SK-N-SH (cell line): ENCODE measurements around the gene HUS1. TPM values are rescaled to one million over a fixed set of nuclear protein-coding genes. Genes with fewer than 3 reads are reported as not detected.
A peak's percentile ranks its signal among the peaks of the same experiment; 100 is the strongest.

Experiments used
- CTCF ChIA-PET: fragments of 300-600, 350-600 bp; formaldehyde crosslinking; extraction: SDS; loops from one replicate; lab custom pipeline; 2021; lab: Yijun Ruan, JAX
- POLR2A ChIA-PET: fragments of 350-600 bp; sonication (Branson Sonifier 250); formaldehyde crosslinking; extraction: SDS; loops from one replicate; lab custom pipeline; 2020; ENCODE audit warnings: antibody characterized with exemption, inconsistent platforms; lab: Yijun Ruan, JAX
- DNase-seq: peaks from one replicate; pipeline ENCODE4 v3.0.0; 2012
- H2AFZ ChIP-seq: fragments of 200-600 bp; sonication (generic); 2 replicates; pipeline ENCODE4 v1.8.1; 2016; ENCODE audit warnings: antibody characterized with exemption, mild to moderate bottlenecking, low read depth
- H3F3A ChIP-seq: fragments of 200-600 bp; sonication (generic); replicated peaks from 2 replicates; pipeline ENCODE3; 2016; ENCODE audit warnings: antibody characterized with exemption, mild to moderate bottlenecking; ENCODE audit not compliant: insufficient read depth
- H3K27ac ChIP-seq, 2 experiments: fragments of 200-500 bp in 1 of 2; fragments of 200-600 bp in 1 of 2; sonication (Bioruptor generic) in 1 of 2; sonication (generic), shearing (Covaris generic) in 1 of 2; 2 replicates each; pipeline versions ENCODE4 v1.5.1 to v1.6.1; 2014 to 2016; ENCODE audit warnings: low read depth in 2 of 2, inconsistent platforms in 1 of 2, low read length in 1 of 2, mild to moderate bottlenecking in 1 of 2, mixed read lengths in 1 of 2
- H3K27me3 ChIP-seq: fragments of 200-600 bp; sonication (generic), shearing (Covaris generic); 2 replicates; pipeline ENCODE4 v1.6.1; 2016; ENCODE audit warnings: mixed run types; ENCODE audit not compliant: insufficient read depth
- H3K36me3 ChIP-seq, 2 experiments: fragments of 200-500 bp in 1 of 2; fragments of 200-600 bp in 1 of 2; sonication (Bioruptor generic) in 1 of 2; sonication (generic) in 1 of 2; replicated peaks in 1 of 2; 2 replicates each; pipeline versions ENCODE3 to v1.5.1; 2014 to 2016; ENCODE audit warnings: low read length in 1 of 2, mild to moderate bottlenecking in 1 of 2; ENCODE audit not compliant: insufficient read depth in 2 of 2, control insufficient read depth in 1 of 2
- H3K4me1 ChIP-seq, 2 experiments: fragments of 200-500 bp in 1 of 2; fragments of 200-600 bp in 1 of 2; sonication (Bioruptor generic) in 1 of 2; sonication (generic), shearing (Covaris generic) in 1 of 2; 2 replicates each; pipeline versions ENCODE4 v1.5.1 to v1.6.1; 2014 to 2016; ENCODE audit warnings: low read depth in 1 of 2, low read length in 1 of 2, mixed run types in 1 of 2; ENCODE audit not compliant: insufficient read depth in 2 of 2, control insufficient read depth in 1 of 2
- H3K4me2 ChIP-seq: fragments of 200-600 bp; sonication (generic), shearing (Covaris generic); 2 replicates; pipeline ENCODE4 v1.6.1; 2017; ENCODE audit warnings: mixed run types
- H3K4me3 ChIP-seq, 2 experiments: fragments of 200-500 bp in 1 of 2; fragments of 200-600 bp in 1 of 2; sonication (Bioruptor generic) in 1 of 2; sonication (generic), shearing (Covaris generic) in 1 of 2; 2 replicates each; pipeline versions ENCODE4 v1.5.1 to v1.8.1; 2014 to 2016; ENCODE audit warnings: low read depth in 2 of 2, inconsistent platforms in 1 of 2, low read length in 1 of 2, mild to moderate bottlenecking in 1 of 2, mixed read lengths in 1 of 2, moderate library complexity in 1 of 2
- H3K79me2 ChIP-seq: fragments of 200-600 bp; sonication (generic); 2 replicates; pipeline ENCODE4 v1.8.1; 2017; ENCODE audit warnings: mild to moderate bottlenecking; ENCODE audit not compliant: insufficient read depth
- H3K9ac ChIP-seq: fragments of 200-600 bp; sonication (generic); 2 replicates; pipeline ENCODE4 v1.6.1; 2017; ENCODE audit warnings: mixed run types
- H3K9me2 ChIP-seq: fragments of 200-600 bp; sonication (generic); 2 replicates; pipeline ENCODE4 v1.6.1; 2017; ENCODE audit warnings: mixed run types
- H3K9me3 ChIP-seq: fragments of 200-600 bp; sonication (generic); 2 replicates; pipeline ENCODE4 v1.6.1; 2017; ENCODE audit warnings: mixed run types, mild to moderate bottlenecking, moderate library complexity
- H4K20me1 ChIP-seq: fragments of 200-600 bp; sonication (generic); 2 replicates; pipeline ENCODE4 v1.6.1; 2017; ENCODE audit warnings: mild to moderate bottlenecking, mixed run types; ENCODE audit not compliant: insufficient read depth
- CTCF ChIP-seq: fragments of 200-600 bp; sonication (generic); IDR thresholded peaks from 2 replicates; pipeline ENCODE4 v1.6.1; 2017; ENCODE audit warnings: antibody characterized with exemption, mild to moderate bottlenecking, moderate library complexity
- EP300 ChIP-seq, 2 experiments: IDR thresholded peaks; 2 replicates each; pipeline versions ENCODE4 v1.4.0 to v1.6.1; 2012; ENCODE audit warnings: borderline replicate concordance in 1 of 2, low read depth in 1 of 2, low read length in 1 of 2
- FOSL2 ChIP-seq: IDR thresholded peaks from 2 replicates; pipeline ENCODE4 v1.4.0; 2012; ENCODE audit warnings: low read depth, mild to moderate bottlenecking, moderate library complexity, borderline replicate concordance
- GABPA ChIP-seq: IDR thresholded peaks from 2 replicates; pipeline ENCODE4 v1.4.0; 2012; ENCODE audit warnings: low read depth, mild to moderate bottlenecking
- JUND ChIP-seq: IDR thresholded peaks from 2 replicates; pipeline ENCODE4 v1.4.0; 2012
- MAX ChIP-seq: IDR thresholded peaks from 2 replicates; pipeline ENCODE4 v1.4.0; 2012; ENCODE audit warnings: low read depth
- MXI1 ChIP-seq: IDR thresholded peaks from 2 replicates; pipeline ENCODE4 v1.6.1; 2012; ENCODE audit warnings: mild to moderate bottlenecking, low read depth, low read length, improper control_type of control experiment
- NFIC ChIP-seq: IDR thresholded peaks from 2 replicates; pipeline ENCODE4 v1.4.0; 2012; ENCODE audit warnings: borderline replicate concordance
- NRF1 ChIP-seq: IDR thresholded peaks from 2 replicates; pipeline ENCODE4 v1.6.1; 2012; ENCODE audit warnings: low read depth, mild to moderate bottlenecking, low read length
- PBX3 ChIP-seq: IDR thresholded peaks from 2 replicates; pipeline ENCODE4; 2012
- POLR2AphosphoS5 ChIP-seq: IDR thresholded peaks from 2 replicates; pipeline ENCODE4 v1.6.1; 2012; ENCODE audit warnings: low read depth, low read length
- RFX5 ChIP-seq: IDR thresholded peaks from 2 replicates; pipeline ENCODE4 v1.6.1; 2012; ENCODE audit warnings: mild to moderate bottlenecking, improper control_type of control experiment, low read length
- TCF12 ChIP-seq: IDR thresholded peaks from 2 replicates; pipeline ENCODE4 v1.4.0; 2012
- TEAD4 ChIP-seq: IDR thresholded peaks from 2 replicates; pipeline ENCODE4 v1.4.0; 2012; ENCODE audit warnings: mild to moderate bottlenecking, borderline replicate concordance; ENCODE audit not compliant: insufficient read depth
- WGBS: methylation state at CpG from one replicate; pipeline ENCODE4 v1.1.6; 2017; ENCODE audit warnings: low lambda C conversion rate; 5-methylcytosine and 5-hydroxymethylcytosine counted together
- polyA plus RNA-seq, 3 experiments: library from polyadenylated mRNA; depleted of rRNA; stranded (reverse); fragments of >200 nt; gene quantifications; 2 replicates each; pipeline ENCODE4 v1.2.3, GENCODE V29; 2012

The HUS1 gene
- polyA plus RNA-seq, 1 of the 3 experiments (the other 2 are of a cell fraction): 17.8 TPM

- CTCF ChIA-PET: interaction anchor here (1.7 to 6.5 kb wide), 4 partner anchors 12 to 675 kb away, joined by 7 to 39 read pairs (median 18); no protein-coding TSS in a partner anchor
- Histone ChIP-seq H4K20me1 (no peaks in the 10 kb centered on the region), H3K4me2 (peak overlapping the region; percentile 73), H3K9me3 (no peaks in the 10 kb centered on the region), H2AFZ (peak overlapping the region; percentile 71; the same call in 1 of the 2 replicates), H3K4me3 (no peak overlapping the region), H3K36me3 (no peaks in the 10 kb centered on the region), H3K79me2 (no peaks in the 10 kb centered on the region), H3K27me3 (no peaks in the 10 kb centered on the region), H3K4me1 (peaks cover 25 to 43% of the 10 kb centered on the region in 2 experiments), H3K9ac (peak overlapping the region; percentile 51), H3F3A (peaks cover 17% of the 10 kb centered on the region), H3K27ac (peak overlapping the region; percentile 78 to 82), H3K9me2 (no peaks in the 10 kb centered on the region)
- TF ChIP-seq POLR2AphosphoS5 (no peak; the same call in 1 of the 2 replicates), GABPA (peak; percentile 31; the same call in 1 of the 2 replicates), RFX5 (no peak), PBX3 (peak; percentile 82), MAX (peak; percentile 85), TCF12 (peak; percentile 84), EP300 (IDR thresholded peaks at IDR 0.05; ENCODE audit: borderline replicate concordance in 1 of 2, low read depth in 1 of 2, low read length in 1 of 2) (peak in 1 of 2 experiments; percentile 79; a peak in 2 of 4 replicates), NRF1 (no peak), JUND (peak; percentile 90), NFIC (peak; percentile 45; the same call in 1 of the 2 replicates), MXI1 (no peak), TEAD4 (peak; percentile 56; the same call in 1 of the 2 replicates), CTCF (no peak), FOSL2 (peak; percentile 97)
- 41% methylated on average over 8 of the region's 9 CpGs for WGBS
- no peak for DNase-seq
- POLR2A ChIA-PET: no interaction called here
Observed at GRCh38 chr7:47941136-47941844, 38.1 kb downstream of the HUS1 start.
